Measurements from ENCODE around the gene LDLRAD3. TPM values are rescaled to one million over a fixed set of nuclear protein-coding genes. Genes with fewer than 3 reads are reported as not detected.
A peak's percentile ranks its signal among the peaks of the same experiment; 100 is the strongest.

Gene LDLRAD3
- total RNA-seq, 1 donor from 2014 or later, result 35.6 TPM

GRCh38 chr11:36110668-36111410, 167.0 kb downstream of the LDLRAD3 start:
- Histone ChIP-seq H3K9me3 (ENCODE audit: low read depth) (peaks cover 12% of the 10 kb centered on the region), H3F3A (ENCODE audit: low read depth) (peaks cover 65% of the 10 kb centered on the region), H3K79me2 (ENCODE audit: low read depth) (peaks cover 59% of the 10 kb centered on the region), H4K20me1 (ENCODE audit: low read depth) (no peaks in the 10 kb centered on the region), H3K27ac (peak overlapping the region; percentile 100), H3K4me1 (peaks cover 48% of the 10 kb centered on the region), H2AFZ (replicated peaks) (no peak overlapping the region), H3K4me3 (peak overlapping the region; percentile 33), H3K27me3 (no peaks in the 10 kb centered on the region), H3K36me3 (peaks cover 25% of the 10 kb centered on the region), H3K9ac (peak overlapping the region; percentile 46), H3K4me2 (peak overlapping the region; percentile 70)
- Mint-ChIP-seq H3K4me3 (peak overlapping the region; percentile 43), H3K4me1 (peaks cover 56% of the 10 kb centered on the region), H3K27ac (peak overlapping the region; percentile 93), H3K27me3 (ENCODE audit: insufficient read depth, low read depth) (no peaks in the 10 kb centered on the region), H3K36me3 (peaks cover 30% of the 10 kb centered on the region), H3K9me3 (peaks cover 28% of the 10 kb centered on the region)
- peak; percentile 34 for DNase-seq (ENCODE audit: low spot score)
- TF ChIP-seq CTCF (IDR thresholded peaks at IDR 0.05), result no peak
- TF ChIP-seq EZH2phosphoT487 (IDR thresholded peaks at IDR 0.05), result no peak
- no peak for TF ChIP-seq EZH2 (IDR thresholded peaks at IDR 0.05)

- no peaks in the 10 kb centered on the region for H3K27me3 ChIP-seq
- peaks cover 39% of the 10 kb centered on the region for H3K4me1 Mint-ChIP-seq
- H3K9ac ChIP-seq, result no peak overlapping the region
- H3K27ac Mint-ChIP-seq, result peak overlapping the region; percentile 74
- no peak overlapping the region for H3K4me3 Mint-ChIP-seq
- H3K9me3 Mint-ChIP-seq, result peaks cover 28% of the 10 kb centered on the region
- DNase-seq (ENCODE audit: low spot score), result no peak
- peaks cover 12% of the 10 kb centered on the region for H3K9me3 ChIP-seq (ENCODE audit: low read depth)
- peaks cover 38% of the 10 kb centered on the region for H3F3A ChIP-seq (ENCODE audit: low read depth)
- peaks cover 50% of the 10 kb centered on the region for H3K79me2 ChIP-seq (ENCODE audit: low read depth)
- no peaks in the 10 kb centered on the region for H4K20me1 ChIP-seq (ENCODE audit: low read depth)
- no peak overlapping the region for H3K27ac ChIP-seq
- peaks cover 25% of the 10 kb centered on the region for H3K36me3 ChIP-seq
- H3K4me2 ChIP-seq, result no peak overlapping the region
- no peak overlapping the region for H3K4me3 ChIP-seq
- H3K36me3 Mint-ChIP-seq, result peaks cover 33% of the 10 kb centered on the region
- no peaks in the 10 kb centered on the region for H3K27me3 Mint-ChIP-seq (ENCODE audit: insufficient read depth, low read depth)
- H3K4me1 ChIP-seq, result peaks cover 33% of the 10 kb centered on the region
- H2AFZ ChIP-seq (replicated peaks), result no peak overlapping the region
- TF ChIP-seq CTCF (IDR thresholded peaks at IDR 0.05), result no peak
- no peak for TF ChIP-seq EZH2 (IDR thresholded peaks at IDR 0.05)
- no peak for TF ChIP-seq EZH2phosphoT487 (IDR thresholded peaks at IDR 0.05)
Measured at GRCh38 chr11:36114095-36114494, 170.2 kb downstream of the LDLRAD3 start.

GRCh38 chr11:36115378-36115801, 171.5 kb downstream of the LDLRAD3 start:
- peaks cover 28% of the 10 kb centered on the region for H3K9me3 Mint-ChIP-seq
- no peaks in the 10 kb centered on the region for H3K27me3 Mint-ChIP-seq (ENCODE audit: insufficient read depth, low read depth)
- Histone ChIP-seq H3K4me3 (no peak overlapping the region), H3K9ac (no peak overlapping the region), H3K27me3 (no peaks in the 10 kb centered on the region), H3F3A (ENCODE audit: low read depth) (peaks cover 25% of the 10 kb centered on the region), H3K4me2 (no peak overlapping the region), H3K9me3 (ENCODE audit: low read depth) (peaks cover 12% of the 10 kb centered on the region), H3K4me1 (peaks cover 26% of the 10 kb centered on the region), H3K27ac (no peak overlapping the region), H4K20me1 (ENCODE audit: low read depth) (no peaks in the 10 kb centered on the region), H2AFZ (replicated peaks) (no peak overlapping the region), H3K36me3 (peaks cover 25% of the 10 kb centered on the region), H3K79me2 (ENCODE audit: low read depth) (peaks cover 57% of the 10 kb centered on the region)
- peaks cover 35% of the 10 kb centered on the region for H3K36me3 Mint-ChIP-seq
- TF ChIP-seq EZH2 (IDR thresholded peaks at IDR 0.05) (no peak), CTCF (IDR thresholded peaks at IDR 0.05) (no peak), EZH2phosphoT487 (IDR thresholded peaks at IDR 0.05) (no peak)
- no peak for DNase-seq (ENCODE audit: low spot score)
- no peak overlapping the region for H3K4me3 Mint-ChIP-seq
- peak overlapping the region; percentile 30 for H3K27ac Mint-ChIP-seq
- H3K4me1 Mint-ChIP-seq, result peaks cover 34% of the 10 kb centered on the region
